Measurements from ENCODE around the gene TFDP2.
"Not testable (repeated sequence)": the region's sequence is repeated elsewhere in the genome, so short reads cannot be mapped to it uniquely, and the experiment has no call there.

TFDP2 gene

DNA sequence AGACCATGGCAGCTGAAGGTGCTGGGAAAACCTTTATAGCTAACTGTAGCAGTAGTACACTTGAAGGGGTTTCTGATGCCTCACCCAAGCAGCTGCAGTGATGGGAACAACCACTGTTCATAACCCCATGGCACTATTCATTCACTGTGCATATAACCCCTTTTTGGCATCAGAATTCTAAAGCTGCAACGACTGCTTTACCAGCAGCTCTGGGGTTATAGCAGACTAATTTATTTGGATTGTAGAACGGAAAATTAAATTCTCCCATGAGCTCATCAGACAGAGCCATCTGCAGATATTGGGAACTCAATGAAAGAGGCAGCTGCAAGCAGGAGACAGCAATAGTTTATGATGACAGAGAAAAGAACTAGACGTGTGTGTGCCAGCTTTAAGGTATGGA is 28.6 kb downstream of the TFDP2 start:
- TF ChIP-seq POLR2AphosphoS5 (IDR thresholded peaks at IDR 0.05; ENCODE audit: low read depth, low read length) (no peak), TAF1 (IDR thresholded peaks at IDR 0.05; ENCODE audit: borderline replicate concordance, low read depth, low read length) (no peak), POLR2A (IDR thresholded peaks at IDR 0.05; ENCODE audit: low read depth, low read length) (no peak)
- FAIRE-seq (no peak), DNase-seq (ENCODE audit: insufficient read length) (no peak)

DNA sequence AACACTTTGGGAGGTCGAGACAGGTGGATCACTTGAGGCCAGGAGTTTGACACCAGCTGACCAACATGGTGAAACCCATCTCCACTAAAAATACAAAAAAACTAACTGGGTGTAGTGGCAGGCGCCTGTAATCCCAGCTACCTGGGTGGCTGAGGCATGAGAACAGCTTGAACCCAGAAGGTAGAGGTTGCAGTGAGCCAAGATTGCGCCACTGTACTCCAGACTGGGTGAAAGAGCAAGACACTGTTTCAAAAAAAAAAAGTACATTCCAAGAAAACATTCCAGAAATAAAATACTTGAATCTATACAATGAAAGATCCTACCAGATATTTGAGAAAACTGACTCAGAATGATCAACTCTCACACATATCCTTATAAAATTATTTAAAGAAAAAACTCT is 30.4 kb downstream of the TFDP2 start:
- TF ChIP-seq POLR2A (IDR thresholded peaks at IDR 0.05; ENCODE audit: low read depth, low read length) (no peak), POLR2AphosphoS5 (IDR thresholded peaks at IDR 0.05; ENCODE audit: low read depth, low read length) (no peak)
- FAIRE-seq: no peak
- no peak for DNase-seq (ENCODE audit: insufficient read length)

DNA sequence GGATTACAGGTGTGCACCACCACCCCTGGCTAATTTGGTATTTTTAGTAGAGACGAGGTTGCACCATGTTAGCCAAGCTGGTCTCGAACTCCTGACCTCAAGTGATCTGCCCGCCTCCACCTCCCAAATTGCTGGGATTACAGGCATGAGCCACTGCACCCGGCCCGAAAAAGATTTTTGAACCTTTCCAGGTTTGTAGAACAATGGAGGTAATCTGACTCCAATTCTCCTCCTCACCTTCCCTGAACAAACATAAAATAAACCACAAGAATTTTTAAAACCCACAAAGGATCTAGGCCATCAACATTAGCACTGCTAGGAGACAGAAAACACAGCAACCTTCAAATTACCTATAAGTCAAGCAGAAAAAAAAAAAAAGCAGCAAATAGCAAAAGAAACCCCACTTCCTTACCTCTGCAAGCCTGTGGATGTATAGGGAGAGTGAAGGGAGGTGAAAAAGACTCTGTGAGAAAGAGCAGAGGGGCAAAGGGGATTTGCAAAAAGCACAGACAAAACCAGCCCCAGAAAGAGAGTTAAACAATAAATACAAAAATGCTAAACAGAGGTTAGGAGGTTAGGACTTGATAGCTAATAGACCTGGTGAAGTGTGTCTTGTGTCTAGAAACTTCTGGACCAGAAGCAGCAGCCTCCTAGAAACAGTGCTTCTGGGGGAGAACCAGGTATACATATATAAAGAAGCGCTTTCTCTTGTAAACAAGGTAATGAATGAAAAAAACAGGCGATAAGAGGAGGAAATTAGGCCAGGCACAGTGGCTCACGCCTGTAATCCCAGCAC is 32.1 kb downstream of the TFDP2 start:
- DNase-seq (ENCODE audit: insufficient read length): no peak
- TF ChIP-seq POLR2AphosphoS5 (IDR thresholded peaks at IDR 0.05; ENCODE audit: low read depth, low read length) (no peak), TAF1 (IDR thresholded peaks at IDR 0.05; ENCODE audit: borderline replicate concordance, low read depth, low read length) (no peak), POLR2A (IDR thresholded peaks at IDR 0.05; ENCODE audit: low read depth, low read length) (no peak)
- FAIRE-seq: no peak

DNA sequence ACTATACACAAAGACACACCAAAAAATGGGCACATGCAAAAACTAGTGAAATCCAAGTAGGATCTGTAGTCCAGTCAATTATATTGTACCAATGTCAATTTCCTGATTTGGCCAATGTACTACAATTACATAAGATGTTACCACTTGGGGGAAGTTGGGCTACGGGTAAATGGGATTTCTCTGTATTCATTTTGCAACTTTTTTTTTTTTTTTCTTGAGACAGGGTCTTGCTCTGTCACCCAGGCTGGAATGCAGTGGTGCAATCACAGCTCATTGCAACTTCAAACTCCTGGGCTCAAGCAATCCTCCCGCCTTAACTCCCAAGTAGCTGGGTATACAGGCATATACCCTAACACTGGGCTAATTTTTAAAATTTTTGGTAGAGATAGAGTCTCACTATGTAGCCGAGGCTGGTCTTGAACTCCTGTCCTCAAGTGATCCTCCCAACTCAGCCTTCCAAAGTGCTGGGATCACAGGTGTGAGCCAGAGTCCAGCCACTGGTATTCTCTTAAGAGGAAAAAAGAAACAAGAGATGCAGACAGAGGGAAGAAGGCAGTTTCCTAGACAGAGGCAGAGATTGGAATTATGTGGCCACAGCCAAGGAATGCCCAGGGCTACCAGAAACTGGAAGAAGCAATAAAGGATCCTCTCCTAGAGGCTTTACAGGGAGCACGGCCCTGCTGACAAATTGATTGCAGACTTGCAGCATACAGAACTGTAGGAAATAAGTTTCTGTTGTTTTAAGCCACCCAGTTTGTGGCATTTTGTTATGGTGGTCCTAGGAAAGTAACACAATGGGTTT is 33.3 kb downstream of the TFDP2 start:
- FAIRE-seq: no peak
- DNase-seq (ENCODE audit: insufficient read length): no peak
- TF ChIP-seq TAF1 (IDR thresholded peaks at IDR 0.05; ENCODE audit: borderline replicate concordance, low read depth, low read length) (no peak), POLR2AphosphoS5 (IDR thresholded peaks at IDR 0.05; ENCODE audit: low read depth, low read length) (no peak), POLR2A (IDR thresholded peaks at IDR 0.05; ENCODE audit: low read depth, low read length) (no peak)

DNA sequence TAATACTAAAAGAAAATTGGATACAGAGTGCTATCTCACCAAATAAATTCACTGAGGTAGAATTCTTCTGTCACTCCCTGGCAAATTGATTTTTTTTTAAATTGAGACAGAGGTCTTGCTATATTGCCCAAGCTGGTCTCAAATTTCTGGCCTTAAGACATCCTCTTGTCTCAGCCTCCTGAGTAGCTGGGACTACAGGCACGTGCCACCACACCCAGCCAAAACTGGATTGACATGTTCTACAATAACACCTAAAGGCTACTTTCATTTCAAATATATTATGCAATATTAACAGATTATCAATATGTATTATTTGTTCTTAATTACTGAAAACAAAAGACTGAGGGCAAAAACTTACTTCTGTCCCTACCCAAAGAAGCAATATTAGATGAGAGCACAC is 36.7 kb downstream of the TFDP2 start:
- DNase-seq (ENCODE audit: insufficient read length) (no peak), FAIRE-seq (no peak)
- TF ChIP-seq POLR2A (IDR thresholded peaks at IDR 0.05; ENCODE audit: low read depth, low read length) (no peak), POLR2AphosphoS5 (IDR thresholded peaks at IDR 0.05; ENCODE audit: low read depth, low read length) (no peak), TAF1 (IDR thresholded peaks at IDR 0.05; ENCODE audit: borderline replicate concordance, low read depth, low read length) (no peak)

DNA sequence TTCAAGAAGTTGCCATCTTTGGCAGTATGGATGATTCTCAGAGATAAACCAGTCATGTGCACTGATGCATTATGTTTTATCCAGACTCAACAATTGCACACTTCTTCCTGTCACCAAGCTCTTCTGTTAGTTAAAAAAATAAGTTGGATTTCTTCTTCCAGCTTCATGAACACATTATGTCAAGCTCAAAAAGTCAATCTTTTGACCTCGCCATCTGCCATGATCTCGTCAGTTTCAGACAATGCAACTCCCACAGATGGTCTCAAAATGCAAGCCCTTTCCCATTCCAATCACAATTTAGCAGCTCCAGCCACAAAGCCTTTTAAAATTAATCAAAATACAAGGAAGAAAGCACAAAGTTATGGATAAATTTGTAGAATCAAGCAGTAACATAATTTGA is 42.8 kb downstream of the TFDP2 start:
- TF ChIP-seq TAF1 (IDR thresholded peaks at IDR 0.05; ENCODE audit: borderline replicate concordance, low read depth, low read length) (no peak), POLR2A (IDR thresholded peaks at IDR 0.05; ENCODE audit: low read depth, low read length) (no peak), POLR2AphosphoS5 (IDR thresholded peaks at IDR 0.05; ENCODE audit: low read depth, low read length) (no peak)
- DNase-seq (ENCODE audit: insufficient read length): no peak
- FAIRE-seq: no peak

DNA sequence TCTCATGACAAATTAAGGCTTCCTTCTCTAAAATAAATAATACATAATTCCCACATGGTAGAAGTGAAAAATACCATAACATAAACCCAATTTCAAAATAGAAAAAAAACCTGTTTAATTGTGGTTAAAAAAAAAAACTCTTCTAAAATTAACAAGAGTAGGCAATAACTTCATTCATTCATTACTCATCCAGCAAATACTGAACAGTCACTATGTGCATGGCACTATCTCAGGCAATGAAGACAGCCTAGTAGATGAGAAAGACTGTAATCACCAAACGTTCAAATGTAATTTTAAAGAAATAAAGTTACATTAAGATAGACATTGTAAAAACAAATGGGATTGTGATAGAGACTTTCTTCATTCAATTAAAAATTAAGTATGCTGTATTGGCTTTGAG is 43.4 kb downstream of the TFDP2 start:
- no peak for TF ChIP-seq TAF1 (IDR thresholded peaks at IDR 0.05; ENCODE audit: borderline replicate concordance, low read depth, low read length)
- FAIRE-seq: no peak

DNA sequence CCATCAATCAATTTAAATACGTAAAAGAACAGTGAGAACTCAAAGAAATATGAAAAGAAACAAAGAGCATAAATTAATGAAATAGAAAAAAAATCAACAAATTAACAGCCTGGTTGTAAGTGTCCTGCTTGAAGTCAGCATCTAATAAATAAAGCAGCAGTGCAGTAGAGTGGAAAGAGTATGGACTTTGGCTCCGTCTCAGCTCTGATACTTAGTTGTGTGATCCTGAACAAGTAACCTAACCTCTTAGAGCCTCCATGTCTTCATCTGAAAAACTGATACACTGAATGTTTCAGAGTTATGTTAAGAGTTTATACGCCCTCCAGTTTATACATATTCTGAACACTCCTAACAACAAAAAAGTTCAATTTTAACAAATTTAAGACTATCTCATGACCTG is 44.6 kb downstream of the TFDP2 start:
- no peak for DNase-seq (ENCODE audit: insufficient read length)
- FAIRE-seq: no peak
- TF ChIP-seq POLR2A (IDR thresholded peaks at IDR 0.05; ENCODE audit: low read depth, low read length) (no peak), TAF1 (IDR thresholded peaks at IDR 0.05; ENCODE audit: borderline replicate concordance, low read depth, low read length) (no peak), POLR2AphosphoS5 (IDR thresholded peaks at IDR 0.05; ENCODE audit: low read depth, low read length) (no peak)

More for the DNA sequence above, 43.4 kb downstream of the TFDP2 start:
- DNase-seq (ENCODE audit: insufficient read length): no peak

DNA sequence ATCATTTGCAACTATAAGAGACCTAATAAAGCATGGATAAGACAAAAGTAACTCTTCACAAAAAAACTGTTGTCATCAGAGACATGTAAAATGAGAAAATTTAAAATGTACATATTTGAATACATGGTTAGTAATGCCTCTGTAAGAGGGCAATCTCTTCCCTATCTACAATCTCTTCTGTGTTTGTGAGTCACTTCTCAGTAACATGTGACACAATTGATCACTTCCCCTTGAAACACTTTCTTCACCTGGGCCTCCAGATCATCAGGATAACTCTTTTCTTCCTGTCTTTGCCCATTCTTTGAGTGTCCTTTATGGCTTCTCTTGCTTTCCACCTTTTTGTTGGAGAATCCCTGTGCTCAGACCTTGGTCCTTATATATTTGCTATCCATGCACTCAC is 50.4 kb downstream of the TFDP2 start:
- no peak for TF ChIP-seq POLR2AphosphoS5 (IDR thresholded peaks at IDR 0.05; ENCODE audit: low read depth, low read length)
- TF ChIP-seq TAF1 (IDR thresholded peaks at IDR 0.05; ENCODE audit: borderline replicate concordance, low read depth, low read length): no peak
- TF ChIP-seq POLR2A (IDR thresholded peaks at IDR 0.05; ENCODE audit: low read depth, low read length): no peak
- DNase-seq (ENCODE audit: insufficient read length): no peak
- no peak for FAIRE-seq

DNA sequence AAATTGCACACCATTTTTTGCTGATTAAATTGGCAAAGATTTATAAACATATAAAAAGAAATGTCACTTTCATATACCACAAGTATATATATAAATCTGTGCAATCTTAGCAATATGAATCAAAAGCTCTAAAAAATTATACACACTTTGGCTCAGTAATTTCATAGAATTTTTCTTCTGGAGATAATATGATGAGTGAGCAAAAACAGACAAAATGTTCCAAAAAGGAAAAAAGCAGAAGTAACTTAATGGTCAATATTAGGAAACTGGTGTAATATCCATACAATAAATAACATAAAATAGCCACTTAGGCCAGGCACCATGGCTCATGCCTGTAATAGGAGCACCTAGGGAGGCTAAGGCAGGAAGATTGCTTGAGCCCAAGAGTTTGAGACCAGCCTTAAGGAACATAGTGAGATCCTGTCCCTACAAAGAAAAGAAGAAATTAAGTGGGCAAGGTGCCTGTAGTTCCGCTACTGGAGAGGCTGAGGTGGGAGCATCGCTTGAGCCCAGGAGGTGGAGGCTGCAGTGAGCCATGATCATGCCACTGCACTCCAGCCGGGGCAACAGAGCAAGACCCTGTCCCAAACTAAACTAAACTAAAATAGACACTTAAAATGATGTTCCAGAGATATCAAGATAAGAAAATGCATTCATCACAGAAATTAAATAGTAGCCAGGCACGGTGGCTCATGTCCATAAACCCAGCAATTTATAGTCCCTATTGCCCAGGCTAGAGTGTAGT is 52.1 kb downstream of the TFDP2 start:
- DNase-seq (ENCODE audit: insufficient read length) (no peak), FAIRE-seq (no peak)
- TF ChIP-seq TAF1 (IDR thresholded peaks at IDR 0.05; ENCODE audit: borderline replicate concordance, low read depth, low read length): no peak
- TF ChIP-seq POLR2A (IDR thresholded peaks at IDR 0.05; ENCODE audit: low read depth, low read length): no peak
- no peak for TF ChIP-seq POLR2AphosphoS5 (IDR thresholded peaks at IDR 0.05; ENCODE audit: low read depth, low read length)

DNA sequence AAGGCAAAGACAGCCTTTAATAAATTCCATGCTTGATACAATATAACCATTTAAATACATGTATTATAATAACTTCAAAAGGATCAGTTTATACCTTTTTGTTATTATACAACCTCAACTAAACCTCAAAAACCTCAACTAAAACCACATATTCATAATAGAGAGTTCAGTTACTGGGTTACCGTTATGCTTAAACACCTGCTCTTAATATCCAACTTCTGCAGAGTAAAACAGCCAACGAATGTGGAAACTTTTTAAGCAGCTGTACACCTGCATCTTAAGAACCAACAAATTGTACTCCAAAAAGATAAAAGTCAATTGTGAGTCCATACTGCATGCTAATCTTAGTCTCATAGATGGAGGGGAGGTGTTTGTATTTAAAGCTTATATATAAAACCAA is 53.5 kb downstream of the TFDP2 start:
- DNase-seq (ENCODE audit: insufficient read length) (no peak), FAIRE-seq (no peak)
- TF ChIP-seq POLR2A (IDR thresholded peaks at IDR 0.05; ENCODE audit: low read depth, low read length): no peak
- TF ChIP-seq TAF1 (IDR thresholded peaks at IDR 0.05; ENCODE audit: borderline replicate concordance, low read depth, low read length): no peak
- TF ChIP-seq POLR2AphosphoS5 (IDR thresholded peaks at IDR 0.05; ENCODE audit: low read depth, low read length): no peak

DNA sequence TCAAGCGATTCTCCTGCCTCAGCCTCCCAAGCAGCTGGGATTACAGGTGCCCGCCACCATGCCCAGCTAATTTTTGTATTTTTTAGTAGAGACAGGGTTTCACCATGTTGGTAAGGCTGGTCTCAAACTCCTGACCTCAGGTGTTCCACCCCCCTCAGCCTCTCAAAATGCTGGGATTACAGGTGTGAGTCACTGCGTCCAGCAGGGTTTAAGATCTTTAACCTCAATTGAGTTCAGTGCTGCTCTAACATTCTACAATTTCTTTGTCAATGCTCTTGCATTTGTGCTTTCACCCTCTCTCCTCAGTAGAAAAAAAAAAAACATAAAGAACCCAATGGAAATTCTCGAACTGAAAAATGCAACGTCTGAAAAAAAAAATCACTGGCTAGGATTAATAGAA is 60.4 kb downstream of the TFDP2 start:
- not testable (repeated sequence) for DNase-seq (ENCODE audit: insufficient read length); FAIRE-seq
